Activated effector memory CD4-positive, alpha-beta T cell treated with anti-CD3 and anti-CD28 coated beads, Interleukin-2, amount 50 U/mL, for 16 hours (primary cell): ENCODE measurements around the gene MAST4.

Source experiments
- DNase-seq: peaks from one replicate; pipeline ENCODE4 v3.0.0-alpha.2; 2020

The MAST4 gene

DNA sequence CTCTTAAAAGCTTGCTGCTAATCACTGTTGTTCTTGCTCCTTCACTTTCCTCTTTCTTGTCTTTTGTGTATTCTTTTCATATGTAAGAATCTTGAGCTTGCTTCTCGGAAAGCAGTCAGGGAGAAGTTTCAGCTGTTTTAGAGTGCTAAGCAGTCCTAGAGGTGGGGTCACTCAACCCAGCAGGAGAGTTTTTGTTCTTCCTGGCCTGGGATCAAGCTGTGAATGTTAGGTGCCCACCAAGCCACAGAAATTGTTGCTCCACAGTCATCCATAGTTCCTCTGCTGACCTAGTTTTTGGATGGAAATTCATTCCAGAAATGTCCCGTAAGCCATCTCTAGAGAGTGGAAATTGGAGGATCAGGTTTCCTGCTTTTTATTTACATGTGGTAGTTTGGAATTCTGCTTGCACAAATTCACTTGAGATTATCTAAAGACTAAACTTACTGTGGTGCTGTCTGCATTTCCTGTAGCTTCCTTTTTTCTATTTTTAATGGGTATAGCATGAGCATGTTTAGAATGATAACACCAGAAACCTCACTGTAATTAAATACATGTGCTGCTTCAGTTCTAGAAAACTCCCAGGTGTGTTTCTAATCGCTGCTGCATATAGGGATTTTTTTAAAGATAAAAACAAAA lies 108.7 kb downstream of the MAST4 start:
- DNase-seq, result no peak

DNA sequence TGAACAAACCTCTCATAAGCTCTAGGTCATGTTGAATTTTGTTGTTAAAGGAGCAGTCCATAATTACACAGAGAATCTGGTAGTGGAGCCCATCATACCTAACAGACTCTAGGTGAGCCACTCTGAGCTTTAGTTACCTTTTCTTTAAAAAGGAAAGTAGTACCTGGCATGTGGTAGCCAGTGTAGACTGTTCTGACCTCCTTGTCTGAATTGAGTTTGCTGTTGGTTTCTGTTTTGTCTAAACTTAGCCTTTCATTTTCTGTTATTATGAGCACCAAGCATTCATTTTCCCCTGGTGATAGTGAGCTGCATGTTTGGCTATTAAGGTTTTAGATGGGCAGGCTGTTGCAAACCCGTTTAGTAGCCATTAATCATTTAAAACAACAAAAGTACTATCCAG lies 112.2 kb downstream of the MAST4 start:
- DNase-seq, result no peak

DNA sequence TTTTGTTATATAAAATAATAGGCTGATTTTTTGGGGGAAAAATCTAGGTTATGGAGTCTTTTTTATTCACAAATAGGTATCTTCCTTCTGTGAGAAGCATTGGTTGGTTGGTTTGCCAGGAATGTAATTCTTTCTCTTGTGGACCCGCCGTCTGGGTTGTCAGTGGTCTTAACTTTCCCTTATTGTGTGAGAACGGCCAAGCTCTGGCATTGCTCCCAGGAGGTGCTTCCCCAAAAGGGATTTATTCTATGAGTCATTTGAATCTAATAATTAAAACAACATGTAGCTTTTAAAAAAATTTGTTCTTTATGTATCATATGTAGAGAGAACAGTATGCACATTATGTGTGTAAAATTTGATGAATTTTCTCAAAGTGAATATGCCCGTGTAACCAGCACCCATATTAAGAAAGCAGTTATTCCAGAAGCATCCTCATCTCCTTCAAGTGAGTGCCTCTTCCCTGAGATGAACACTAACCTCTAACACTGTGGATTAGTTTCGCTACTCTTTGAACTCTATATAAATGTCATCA lies 114.4 kb downstream of the MAST4 start:
- DNase-seq, result no peak

DNA sequence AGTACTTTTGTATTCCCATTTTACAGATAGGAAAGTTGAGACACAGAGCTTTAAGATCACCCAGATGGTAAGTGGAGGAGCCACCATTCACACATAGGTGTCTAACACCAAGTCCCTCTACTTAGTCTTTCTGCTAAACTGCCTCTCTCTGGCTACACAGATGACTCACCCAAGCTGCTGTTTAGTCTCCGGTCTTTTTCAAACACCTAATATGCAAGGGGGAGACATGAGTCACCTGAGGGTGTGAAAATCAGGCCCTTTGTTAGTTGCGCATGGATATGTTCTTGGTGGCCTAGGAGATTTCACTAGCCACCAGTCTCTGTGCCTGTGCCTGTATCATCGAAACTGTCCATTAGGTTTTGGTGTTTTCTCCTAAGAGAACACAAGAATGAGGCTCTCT lies 117.8 kb downstream of the MAST4 start:
- DNase-seq, result no peak

DNA sequence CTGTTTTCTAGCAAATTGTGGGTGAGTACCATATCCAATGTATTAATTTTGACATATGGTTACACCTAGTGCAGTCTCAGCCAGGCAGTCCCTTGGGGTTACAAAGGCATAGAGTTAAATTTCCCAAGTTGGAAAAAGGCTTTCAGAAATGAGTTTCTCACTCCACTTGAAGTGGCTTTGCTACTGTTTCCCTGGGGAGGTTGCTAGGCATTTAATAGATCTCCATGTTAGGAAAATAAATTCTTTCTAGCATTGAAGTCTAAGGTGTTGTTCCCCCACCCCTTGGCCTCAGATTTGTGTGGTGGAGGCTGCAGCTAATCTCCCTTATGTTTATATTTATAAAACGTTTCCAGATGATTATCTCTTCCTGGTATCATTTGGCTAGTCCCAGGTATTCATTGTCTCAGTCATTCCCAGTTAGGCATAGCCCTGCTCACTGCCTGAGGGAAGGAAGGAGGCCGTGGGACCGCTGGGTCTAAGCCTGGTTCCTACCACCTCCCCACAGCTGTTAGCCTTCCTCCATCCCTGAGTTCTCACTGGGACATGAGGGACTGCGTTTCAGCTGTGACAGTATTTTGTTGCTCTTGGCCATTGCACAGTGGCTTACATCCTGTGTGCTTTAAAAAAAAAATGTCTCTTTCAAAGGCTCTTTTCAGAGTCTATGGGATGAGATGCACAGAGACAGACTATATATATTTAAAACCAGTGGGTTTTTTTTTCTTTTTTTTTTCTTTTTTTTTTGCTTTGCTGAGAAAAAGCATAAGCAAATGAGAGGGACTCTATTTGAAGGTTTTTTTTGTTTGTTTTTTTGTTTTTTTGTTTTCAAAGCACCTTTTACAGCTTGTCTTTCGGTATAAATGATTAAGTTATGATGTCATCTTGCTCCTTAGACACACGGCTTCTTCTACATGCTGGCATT lies 121.5 kb downstream of the MAST4 start:
- no peak for DNase-seq

DNA sequence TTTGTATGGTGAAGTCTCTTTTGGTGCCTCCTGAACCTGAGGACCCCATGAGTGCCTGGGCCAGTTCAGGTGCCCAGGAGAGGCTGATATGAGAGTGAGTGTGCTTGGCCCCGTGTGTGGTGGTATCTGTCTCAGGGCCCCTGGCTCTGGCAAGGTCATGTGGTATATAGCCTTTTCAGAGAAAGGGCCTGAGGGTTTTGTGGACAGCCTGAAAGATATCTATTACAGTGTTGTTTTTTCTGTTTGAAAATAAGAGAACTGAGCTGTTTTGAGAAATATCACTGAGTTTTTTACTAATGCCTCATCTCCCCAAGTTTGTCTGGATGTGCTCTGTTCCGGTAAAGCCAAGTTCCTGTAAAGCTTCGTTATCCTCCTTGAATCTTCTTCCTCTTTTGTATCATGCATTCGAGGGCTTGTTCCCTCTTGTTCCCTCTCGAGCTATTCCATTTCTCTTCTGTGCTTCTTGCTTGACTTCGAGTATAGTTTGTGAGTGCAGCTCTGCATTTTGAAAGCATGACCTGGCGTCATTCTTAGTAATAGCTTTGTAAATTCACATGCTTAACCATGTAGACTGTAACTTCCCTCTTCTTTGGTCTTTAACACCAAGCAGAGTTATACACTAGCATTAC lies 122.3 kb downstream of the MAST4 start:
- no peak for DNase-seq

DNA sequence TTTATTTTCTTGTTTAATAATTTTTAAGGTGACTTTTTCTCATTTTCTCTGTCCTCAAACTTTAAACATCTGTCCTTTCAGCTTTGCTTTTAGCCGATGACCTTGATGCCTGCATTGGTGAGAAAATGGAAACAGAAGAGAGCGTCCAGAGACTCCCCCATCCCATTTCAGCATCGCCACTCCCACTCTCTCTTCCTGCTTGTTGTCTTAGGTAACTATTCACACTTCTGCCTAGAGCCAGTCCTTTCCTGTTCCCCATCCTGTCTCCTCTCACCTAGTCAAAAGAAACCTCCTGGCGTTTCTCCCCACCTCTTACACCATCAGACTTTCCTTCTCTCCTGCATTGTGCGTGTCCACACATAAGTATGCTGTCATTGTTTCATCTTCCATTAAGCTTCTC lies 124.6 kb downstream of the MAST4 start:
- no peak for DNase-seq

DNA sequence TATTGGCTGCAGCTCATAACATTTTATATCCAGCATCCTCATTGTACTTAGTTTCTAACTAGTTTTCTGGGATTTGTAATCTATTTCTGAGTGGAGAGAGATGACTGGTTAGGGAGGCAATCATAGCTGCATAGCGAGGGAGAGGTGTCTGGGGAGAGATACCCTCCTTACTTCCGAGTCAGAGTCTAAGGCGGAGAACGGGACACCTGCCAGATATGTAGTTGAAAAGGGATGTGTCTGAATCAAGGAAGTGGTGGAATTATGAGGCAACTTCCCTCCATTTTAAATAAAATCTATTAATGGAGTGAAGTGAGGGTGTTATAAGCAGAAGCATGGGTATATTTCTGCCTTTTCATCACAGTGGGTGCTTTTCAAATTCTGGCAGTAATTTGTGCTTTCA lies 126.5 kb downstream of the MAST4 start:
- DNase-seq, result no peak

DNA sequence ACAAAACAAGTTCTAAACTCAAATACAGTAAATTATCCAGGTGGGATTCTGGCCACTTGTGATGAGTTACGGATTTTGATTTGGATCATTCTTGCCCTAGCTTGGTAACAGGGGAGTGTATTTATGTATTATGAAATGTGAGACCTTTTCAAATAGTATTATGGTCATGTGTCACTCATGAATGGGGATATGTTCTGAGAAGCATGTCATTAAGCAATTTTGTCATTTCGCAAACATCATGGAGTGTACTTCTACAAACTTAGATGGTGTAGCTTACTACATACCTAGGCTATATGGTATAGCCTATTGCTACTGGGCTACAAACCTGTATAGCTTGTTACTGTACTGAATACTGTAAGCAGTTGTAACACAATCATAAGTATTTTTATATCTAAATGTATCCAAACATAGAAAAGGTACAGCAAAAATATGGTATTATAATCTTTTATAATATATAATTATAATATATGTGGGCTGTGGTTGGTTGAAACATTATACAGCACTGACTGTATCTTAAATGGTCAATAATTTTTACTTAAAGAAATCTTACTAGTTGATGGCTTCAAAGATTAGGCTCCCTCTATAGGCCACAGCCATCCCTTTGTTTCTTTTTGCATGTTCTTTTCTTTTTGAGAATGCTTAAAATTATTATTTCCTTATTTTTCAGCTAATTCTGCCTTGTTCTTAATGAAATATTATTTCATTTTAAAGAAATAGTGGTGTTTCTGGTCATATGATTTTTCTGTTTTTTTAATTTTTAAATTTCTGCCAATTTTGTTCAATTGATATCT lies 128.4 kb downstream of the MAST4 start:
- no peak for DNase-seq

DNA sequence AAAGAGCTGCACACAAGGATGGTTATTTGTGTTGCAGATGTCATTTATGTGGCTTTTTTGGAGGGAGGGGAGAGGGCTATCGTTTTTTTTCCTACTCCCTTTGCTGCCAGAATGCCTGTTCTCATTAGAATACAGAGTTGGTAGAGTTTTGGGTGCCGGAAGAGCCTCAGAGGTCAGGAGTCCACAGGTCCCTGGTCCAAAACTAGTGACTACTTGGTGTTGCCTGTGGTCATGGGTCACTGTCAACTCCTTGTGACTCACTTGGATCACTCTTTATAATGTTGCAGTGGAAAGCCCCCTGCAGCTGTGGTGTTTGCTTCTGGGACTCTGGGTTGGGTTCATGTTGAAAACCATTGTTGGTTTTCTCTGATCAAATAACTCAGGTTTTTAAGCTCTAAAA lies 131.4 kb downstream of the MAST4 start:
- DNase-seq, result no peak

DNA sequence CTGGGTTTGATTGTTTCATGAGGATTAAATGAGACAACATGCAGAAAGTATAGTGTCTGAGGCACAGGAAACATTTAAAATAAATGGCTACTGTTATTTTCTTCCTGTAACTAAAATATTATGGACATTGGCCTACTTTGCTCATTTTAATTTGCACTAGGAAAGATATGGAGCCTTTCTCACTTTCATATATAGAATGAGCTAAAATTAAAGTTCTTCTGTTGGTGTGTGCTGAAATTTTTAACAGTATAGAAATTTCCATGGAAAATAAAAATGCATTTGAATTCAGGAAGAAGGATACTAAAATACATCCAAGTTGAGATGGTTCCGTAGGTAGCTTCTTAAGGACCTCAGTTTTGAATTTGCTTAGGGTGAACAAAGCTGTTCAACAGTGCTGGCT lies 131.9 kb downstream of the MAST4 start:
- no peak for DNase-seq

DNA sequence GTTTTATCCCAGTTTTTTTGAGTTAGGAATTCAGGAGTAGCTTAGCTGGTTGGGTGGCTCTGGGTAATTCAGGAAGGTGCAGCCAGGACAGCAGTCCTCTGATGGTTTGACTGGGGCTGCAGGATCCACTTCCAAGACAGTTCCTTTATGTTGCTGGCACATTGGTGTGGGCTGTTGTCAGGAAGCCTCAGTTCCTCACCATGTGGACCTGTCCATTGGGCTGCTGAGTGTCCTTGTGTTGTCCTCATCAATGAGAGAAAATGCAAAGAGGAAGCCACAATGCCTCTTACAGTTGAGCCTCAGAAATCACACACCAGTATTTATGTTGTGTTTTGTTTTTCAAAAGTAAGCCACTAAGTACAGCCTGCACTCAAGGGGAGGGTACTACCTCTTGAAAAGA lies 140.9 kb downstream of the MAST4 start:
- no peak for DNase-seq

DNA sequence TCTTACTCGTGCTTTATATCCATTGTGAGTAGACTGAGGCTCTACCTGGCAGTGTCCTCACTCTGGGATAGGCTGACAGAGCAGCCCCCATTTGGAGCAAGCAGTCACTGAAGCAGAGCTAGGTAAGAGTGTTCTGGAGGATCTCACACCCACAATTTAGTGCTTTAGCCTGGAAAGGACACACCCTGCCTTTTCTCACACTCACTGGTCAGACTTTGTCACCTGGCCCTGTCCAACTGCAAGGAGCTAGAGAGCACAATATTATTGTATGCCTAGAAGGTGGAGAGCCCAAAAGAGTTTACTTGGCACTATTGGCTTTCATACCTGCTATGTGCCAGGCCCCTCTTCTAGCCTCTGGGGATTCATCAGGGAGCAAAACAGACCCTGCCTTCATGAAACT lies 141.9 kb downstream of the MAST4 start:
- no peak for DNase-seq

DNA sequence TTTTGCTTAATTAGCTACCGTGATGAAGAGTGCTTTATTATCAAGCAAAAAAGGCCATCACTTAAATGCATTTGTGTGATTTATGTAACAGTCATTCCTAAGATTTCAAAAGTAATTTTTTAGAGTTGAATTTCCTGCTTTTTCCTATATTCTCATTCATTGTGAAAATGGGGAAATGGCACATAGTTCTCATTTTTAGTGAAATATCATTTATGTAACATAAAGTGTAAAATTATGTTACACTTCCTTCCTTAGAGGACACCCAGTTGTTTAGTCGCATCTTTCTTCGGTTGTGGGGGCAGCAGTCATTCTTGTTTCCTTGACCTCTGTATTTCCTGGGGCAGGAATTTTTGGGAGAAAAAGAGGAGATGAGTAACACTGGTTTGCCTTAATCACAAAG lies 142.8 kb downstream of the MAST4 start:
- no peak for DNase-seq

DNA sequence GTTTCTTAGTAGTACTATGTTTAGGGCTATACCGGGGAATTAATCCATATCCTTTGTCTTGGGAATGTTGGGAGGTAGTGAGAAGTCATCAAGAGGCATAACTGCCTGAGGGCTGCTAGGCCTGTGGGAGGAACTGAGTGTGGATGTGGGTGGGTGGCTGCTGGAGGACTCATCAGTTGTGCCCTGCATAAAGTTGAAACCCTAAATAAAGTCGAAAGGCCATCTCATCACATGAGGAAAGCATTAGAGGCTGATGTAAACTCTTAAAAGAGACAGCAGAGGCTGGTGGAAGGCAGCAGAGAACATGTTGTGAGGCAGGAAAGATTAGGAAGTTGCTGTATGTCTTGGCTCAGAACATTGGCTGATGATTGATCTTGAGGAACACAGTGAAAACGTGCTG lies 143.8 kb downstream of the MAST4 start:
- DNase-seq, result no peak

DNA sequence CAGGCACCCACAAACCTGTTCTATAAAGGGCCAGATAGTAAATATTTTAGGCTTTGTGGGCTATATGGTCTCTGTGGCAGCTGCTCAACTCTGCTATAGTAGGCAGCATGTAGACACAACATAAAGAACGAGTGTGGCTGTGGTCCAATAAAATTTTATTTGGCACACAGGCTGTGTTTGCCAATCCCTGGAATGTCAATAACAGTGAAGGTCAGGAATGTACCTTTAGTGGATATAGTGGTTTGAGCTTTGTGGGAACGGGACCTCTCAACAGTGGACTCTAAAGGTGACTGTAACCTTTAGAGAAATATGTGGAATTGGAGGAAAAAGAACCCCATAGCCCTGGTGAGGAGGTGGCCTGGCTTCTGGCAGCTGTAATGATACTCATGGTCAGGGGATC lies 145.2 kb downstream of the MAST4 start:
- DNase-seq, result no peak

DNA sequence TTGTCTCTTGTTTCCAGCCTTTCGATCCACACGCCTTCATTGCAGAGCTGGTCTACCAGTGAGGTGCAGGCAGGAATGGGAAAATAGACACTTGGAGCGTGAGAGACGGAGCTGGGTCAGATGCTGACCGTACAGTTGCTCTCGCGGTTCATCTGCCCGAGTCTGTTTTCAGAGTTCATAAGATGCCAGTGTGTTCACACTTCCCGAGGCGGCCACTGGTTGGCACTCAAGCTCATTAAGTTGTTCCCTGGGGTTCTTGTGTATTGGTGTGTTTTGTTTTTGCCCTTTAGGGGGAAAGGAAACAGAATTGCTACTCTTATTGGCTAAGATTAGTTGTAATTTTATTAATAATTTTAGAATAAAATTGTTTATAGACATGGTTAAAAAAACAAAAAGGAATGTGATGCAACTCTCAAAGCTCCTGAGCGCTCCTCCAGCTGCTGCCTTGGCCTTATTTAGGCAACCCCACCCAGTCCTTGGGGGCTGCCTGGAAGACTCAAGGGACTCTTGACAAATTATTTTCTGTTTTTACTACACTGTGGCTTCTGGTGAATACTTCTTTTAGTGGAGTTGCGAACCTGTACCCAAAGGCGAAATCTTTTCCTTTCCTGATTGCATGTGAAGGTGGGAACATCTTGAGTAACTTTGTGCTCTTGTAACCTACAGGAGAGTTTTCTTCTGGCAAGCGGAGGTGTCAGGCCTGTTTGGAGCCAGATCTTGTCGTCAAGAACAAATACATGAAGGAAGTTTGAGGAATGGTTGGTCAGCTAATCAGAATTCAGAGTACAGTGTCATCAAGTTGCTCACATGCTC lies 146.1 kb downstream of the MAST4 start:
- no peak for DNase-seq

DNA sequence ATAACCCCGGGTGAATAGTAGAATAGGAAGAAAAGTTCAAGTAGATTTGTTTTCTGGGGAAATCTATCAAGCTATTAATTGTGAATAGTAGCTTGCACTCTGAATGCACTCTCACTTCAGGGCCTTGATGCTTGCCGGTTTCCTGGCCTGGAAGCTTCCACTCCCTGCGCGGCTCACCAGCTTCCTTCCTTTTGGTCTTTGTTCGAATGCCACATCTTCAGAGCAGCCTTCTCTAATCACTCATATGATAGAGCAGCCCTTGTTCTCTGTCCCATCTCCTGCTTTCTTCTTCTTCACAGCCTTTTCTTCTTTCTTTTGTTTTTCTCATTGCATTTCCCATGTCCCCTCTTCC lies 146.7 kb downstream of the MAST4 start:
- no peak for DNase-seq

DNA sequence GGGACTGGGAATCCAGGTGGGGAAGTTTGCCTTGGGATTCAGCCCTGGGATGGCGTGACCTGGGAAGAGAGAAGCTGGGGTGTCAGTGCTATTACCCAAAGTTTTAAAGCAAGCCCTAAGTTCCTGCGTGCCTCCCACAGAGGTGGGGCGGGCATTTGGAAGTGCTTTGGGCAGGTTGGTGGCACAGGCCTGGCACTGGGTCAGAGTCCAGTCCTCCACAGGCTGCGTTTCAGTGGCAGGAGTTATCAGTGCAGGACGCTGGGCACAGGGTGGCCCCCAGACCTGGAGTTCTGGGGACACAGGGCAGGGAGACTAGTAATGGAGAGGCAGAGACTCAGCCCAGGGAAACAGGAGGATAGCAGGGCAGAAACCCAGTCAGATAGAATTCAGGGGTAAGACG lies 147.2 kb downstream of the MAST4 start:
- DNase-seq, result no peak

DNA sequence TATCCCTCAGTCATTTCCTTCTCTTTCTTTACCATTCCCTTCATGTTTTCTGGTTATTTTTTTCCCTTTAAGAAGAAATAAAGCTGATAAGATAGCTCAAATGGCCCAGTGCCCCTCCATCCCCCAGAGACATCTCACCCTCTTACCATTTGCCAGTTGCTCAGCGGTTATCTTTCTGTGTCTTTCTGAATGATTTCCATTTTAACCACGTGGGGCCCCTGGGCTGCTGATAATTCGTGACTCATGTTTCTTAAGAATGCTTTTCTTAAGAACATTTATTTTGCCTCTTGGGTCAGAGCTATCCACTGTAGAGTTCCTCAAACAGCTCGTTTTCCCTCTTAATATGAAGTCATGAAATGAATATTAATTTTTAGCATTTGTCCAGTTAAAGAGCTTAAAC lies 147.8 kb downstream of the MAST4 start:
- no peak for DNase-seq

DNA sequence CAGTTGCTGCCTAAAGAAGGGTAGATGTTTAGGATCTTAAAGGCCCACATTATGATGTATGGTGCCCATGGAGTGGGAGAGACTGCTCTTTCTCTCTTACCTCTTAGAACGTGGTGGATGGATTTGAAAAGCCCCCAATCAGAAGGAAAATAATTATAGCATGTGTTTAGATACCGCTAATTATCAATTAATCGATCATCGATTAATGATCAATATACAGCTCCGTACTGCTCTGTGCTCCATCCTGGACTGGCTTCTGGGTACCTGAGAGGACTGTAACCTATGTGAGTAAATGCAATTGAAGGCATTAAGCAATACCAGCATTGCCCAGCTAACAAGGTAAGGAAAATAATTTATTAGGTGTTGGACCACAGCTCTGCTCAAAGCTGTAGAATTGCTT lies 149.1 kb downstream of the MAST4 start:
- DNase-seq, result no peak

DNA sequence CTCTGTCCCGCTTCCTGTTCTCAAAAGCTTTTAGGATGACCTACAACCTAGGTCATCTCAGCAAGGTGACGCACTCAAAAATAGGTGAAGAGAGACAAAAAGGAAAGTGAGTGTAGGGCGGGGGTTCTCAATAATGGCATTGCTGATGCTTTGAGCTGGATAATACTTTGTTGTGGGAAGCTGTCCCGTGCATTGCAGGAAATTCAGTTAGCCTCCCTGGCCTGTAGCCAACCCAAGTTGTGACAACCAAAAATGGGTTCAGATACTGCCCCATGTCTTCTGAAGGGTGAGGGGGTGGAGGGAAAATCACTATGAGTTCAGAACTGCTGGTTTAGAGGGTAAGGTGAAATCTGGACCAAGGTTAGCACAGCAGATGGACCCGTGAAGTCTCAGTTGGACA lies 151.4 kb downstream of the MAST4 start:
- DNase-seq, result no peak
